GM12878 (cell line): ENCODE data around the gene MITF. TPM values are rescaled to one million over a fixed set of nuclear protein-coding genes. Genes with fewer than 3 reads are reported as not detected.

Experiments
- ATAC-seq: fragments of 200-7000 bp; cut with Tn5 transposase; 3 replicates; pipeline ENCODE4 v1.9.1; 2020; ENCODE audit warnings: mild to moderate bottlenecking, moderate library complexity
- BruUV-seq: library from RNA; stranded (reverse); fragments of 400-500 nt; replicated peaks from 2 replicates; lab custom pipeline; 2021; lab: Mats Ljungman, UMichigan
- CTCF ChIA-PET: fragments of 300-600 bp; sonication (Branson Sonifier 250); formaldehyde crosslinking; extraction: SDS; loops from one replicate; lab custom pipeline; 2021; ENCODE audit warnings: inconsistent platforms; lab: Yijun Ruan, JAX
- POLR2A ChIA-PET: fragments of 350-600 bp; formaldehyde crosslinking; extraction: SDS; loops from one replicate; lab custom pipeline; 2021; ENCODE audit warnings: inconsistent platforms; lab: Charles Lee
- RAD21 ChIA-PET: fragments of 300-600 bp; sonication (Branson Sonifier 250); formaldehyde crosslinking; loops from one replicate; lab custom pipeline; 2023; ENCODE audit warnings: antibody characterized with exemption; ENCODE audit not compliant: unreplicated experiment; lab: Charles Lee
- SMC1A ChIA-PET: fragments of 300-600 bp; sonication (Branson Sonifier 250); formaldehyde crosslinking; loops from one replicate; lab custom pipeline; 2023; ENCODE audit not compliant: unreplicated experiment, uncharacterized antibody; lab: Charles Lee
- DNase-seq: peaks from one replicate; pipeline ENCODE4 v3.0.0-alpha.2; 2011; ENCODE audit warnings: low read depth, low spot score
- FAIRE-seq: peaks from 3 replicates; lab custom pipeline; 2011; peaks lifted over from hg19 to GRCh38; lab: Jason Lieb, UNC
- H2AFZ ChIP-seq: 2 replicates; pipeline ENCODE4 v1.6.0; 2011; ENCODE audit warnings: low read depth, low read length, control low read depth; ENCODE audit not compliant: control insufficient read depth
- H3K27ac ChIP-seq: 2 replicates; pipeline ENCODE4 v1.5.1; 2011; ENCODE audit warnings: control low read depth; ENCODE audit not compliant: control insufficient read depth, insufficient read depth
- H3K27me3 ChIP-seq, 2 experiments: replicated peaks in 1 of 2; 2 replicates each; pipeline versions ENCODE4 v1.6.0 to v1.6.1; 2011; ENCODE audit warnings: low read length in 1 of 2; ENCODE audit not compliant: control insufficient read depth in 2 of 2, insufficient read depth in 2 of 2
- H3K36me3 ChIP-seq, 2 experiments: 2 replicates each; pipeline ENCODE4 v1.5.1; 2011; ENCODE audit warnings: low read length in 1 of 2; ENCODE audit not compliant: control insufficient read depth in 2 of 2, insufficient read depth in 2 of 2
- H3K4me1 ChIP-seq: 2 replicates; pipeline ENCODE4 v1.6.1; 2011; ENCODE audit warnings: mild to moderate bottlenecking, low read length, moderate library complexity, mixed read lengths; ENCODE audit not compliant: control insufficient read depth, insufficient read depth
- H3K4me2 ChIP-seq: 2 replicates; pipeline ENCODE4 v1.6.0; 2011; ENCODE audit warnings: control low read depth; ENCODE audit not compliant: control insufficient read depth, insufficient read depth
- H3K4me3 ChIP-seq: fragments of 200-600 bp; sonication (generic); 2 replicates; pipeline ENCODE4 v1.5.1; 2016
- H3K79me2 ChIP-seq: 2 replicates; pipeline ENCODE4 v1.6.0; 2011; ENCODE audit warnings: low read length; ENCODE audit not compliant: control insufficient read depth, insufficient read depth
- H3K9ac ChIP-seq: 2 replicates; pipeline ENCODE4 v1.8.0; 2011; ENCODE audit warnings: low read length, control low read depth, mixed read lengths; ENCODE audit not compliant: control insufficient read depth, insufficient read depth
- H3K9me3 ChIP-seq: replicated peaks from 3 replicates; pipeline ENCODE4 v1.5.1; 2011; ENCODE audit warnings: mild to moderate bottlenecking, low read length; ENCODE audit not compliant: control insufficient read depth, insufficient read depth
- H4K20me1 ChIP-seq: 2 replicates; pipeline ENCODE4 v1.6.0; 2011; ENCODE audit not compliant: control insufficient read depth, insufficient read depth
- IRF5 ChIP-seq: fragments of 450-650 bp; IDR thresholded peaks from 2 replicates; pipeline ENCODE4 v1.6.1; 2017; ENCODE audit warnings: borderline replicate concordance
- PAX8 ChIP-seq: fragments of 450-650 bp; IDR thresholded peaks from 2 replicates; pipeline ENCODE4 v1.6.1; 2017; ENCODE audit warnings: mild to moderate bottlenecking, moderate library complexity
- POLR2AphosphoS5 ChIP-seq: IDR thresholded peaks from 2 replicates; pipeline ENCODE4 v1.6.1; 2011; ENCODE audit warnings: mild to moderate bottlenecking, low read length, inconsistent platforms
- SMAD1 ChIP-seq: fragments of 450-650 bp; IDR thresholded peaks from 2 replicates; pipeline ENCODE4 v1.6.1; 2018; ENCODE audit warnings: mild to moderate bottlenecking, low read depth; ENCODE audit not compliant: partially characterized antibody
- SRF ChIP-seq, 2 experiments: IDR thresholded peaks; 2 replicates each; pipeline ENCODE4 v1.6.1; 2011; ENCODE audit warnings: low read depth in 2 of 2, low read length in 2 of 2, mild to moderate bottlenecking in 1 of 2, moderate library complexity in 1 of 2
- WGBS: methylation state at CpG from one replicate; pipeline ENCODE4 v1.1.6; 2016; ENCODE audit warnings: low lambda C conversion rate; ENCODE audit not compliant: insufficient replicate concordance, insufficient coverage; ENCODE audit errors: missing lambda C conversion rate; 5-methylcytosine and 5-hydroxymethylcytosine counted together
- in situ Hi-C: fragments of 300-500 bp; cut with MboI; formaldehyde crosslinking; loops from 9 replicates; pipeline ENCODE4 v1.14.3; 2018; ENCODE audit warnings: mixed read lengths
- intact Hi-C: fragments of 100-400 bp; cut with micrococcal nuclease; formaldehyde crosslinking; loops from one replicate; pipeline ENCODE4 v1.14.2; 2022; ENCODE audit not compliant: unreplicated experiment
- polyA plus RNA-seq, 11 experiments: library from polyadenylated mRNA; depleted of rRNA in 4 of 11; unstranded in 6 of 11; stranded (reverse) in 5 of 11; fragments of >200 nt; fragmentation: Nextera tagmentation in 4 of 11; fragmentation: Illumina TruSeq in 1 of 11; extraction: Ambion mirVana in 4 of 11; extraction: Trizol in 1 of 11; gene quantifications; 1 replicate in 1 of 11; 2 replicates in 10 of 11; pipeline versions ENCODE4 v1.2.1 to v1.2.3, GENCODE V29; 2011 to 2016; ENCODE audit warnings: inconsistent platforms in 2 of 11, missing spikeins in 2 of 11, low read depth in 1 of 11
- total RNA-seq, 4 experiments: library from RNA; depleted of rRNA in 3 of 4; stranded (reverse); fragments of >200 nt in 3 of 4; fragmentation: Illumina TruSeq in 1 of 4; extraction: Trizol in 1 of 4; gene quantifications; 2 replicates each; pipeline versions ENCODE4 v1.2.1 to v1.2.3, GENCODE V29; 2013 to 2021
- TF ChIP-seq, protein P1 (sequence below): IDR thresholded peaks from 2 replicates; pipeline ENCODE4 v1.6.1; 2012; ENCODE audit warnings: low read length, inconsistent platforms
- TF ChIP-seq, protein P2 (sequence below): fragments of 450-650 bp; IDR thresholded peaks from 2 replicates; pipeline ENCODE4 v1.6.1; 2018; ENCODE audit warnings: mild to moderate bottlenecking, low read depth, moderate library complexity; ENCODE audit not compliant: partially characterized antibody

The MITF gene
- total and polyA plus RNA-seq, 10 of the 15 experiments (the other 5 are each of a cell fraction or from before 2014, with no cell fraction given) = under 0.01 to 0.90 (median 0.06) TPM; not detected in 3

- no peaks in the 10 kb centered on the region for H3K9me3 ChIP-seq
- no peak for FAIRE-seq
- no peak overlapping the region for H2AFZ ChIP-seq
- no peak overlapping the region for H3K27ac ChIP-seq
- H3K27me3 ChIP-seq = peaks cover 1 to 5% of the 10 kb centered on the region in 2 experiments; a peak in 3 of 4 replicates
- TF ChIP-seq PAX8 (no peak), POLR2AphosphoS5 (no peak), IRF5 (no peak)
- TF ChIP-seq, protein P1, sequence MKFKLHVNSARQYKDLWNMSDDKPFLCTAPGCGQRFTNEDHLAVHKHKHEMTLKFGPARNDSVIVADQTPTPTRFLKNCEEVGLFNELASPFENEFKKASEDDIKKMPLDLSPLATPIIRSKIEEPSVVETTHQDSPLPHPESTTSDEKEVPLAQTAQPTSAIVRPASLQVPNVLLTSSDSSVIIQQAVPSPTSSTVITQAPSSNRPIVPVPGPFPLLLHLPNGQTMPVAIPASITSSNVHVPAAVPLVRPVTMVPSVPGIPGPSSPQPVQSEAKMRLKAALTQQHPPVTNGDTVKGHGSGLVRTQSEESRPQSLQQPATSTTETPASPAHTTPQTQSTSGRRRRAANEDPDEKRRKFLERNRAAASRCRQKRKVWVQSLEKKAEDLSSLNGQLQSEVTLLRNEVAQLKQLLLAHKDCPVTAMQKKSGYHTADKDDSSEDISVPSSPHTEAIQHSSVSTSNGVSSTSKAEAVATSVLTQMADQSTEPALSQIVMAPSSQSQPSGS = no peak
- no peak overlapping the region for H3K4me3 ChIP-seq
- no peak for ATAC-seq
- ChIA-PET POLR2A (no interaction called here), SMC1A (no interaction called here), RAD21 (no interaction called here), CTCF (no interaction called here)
- no peak overlapping the region for H3K9ac ChIP-seq
- DNase-seq = no peak
- in situ Hi-C loops = no loop called here
- no peaks in the 10 kb centered on the region for H3K36me3 ChIP-seq
- intact Hi-C loops = no loop called here
- no peaks in the 10 kb centered on the region for H3K4me1 ChIP-seq
- H3K79me2 ChIP-seq = no peaks in the 10 kb centered on the region
- H3K4me2 ChIP-seq = no peak overlapping the region
- H4K20me1 ChIP-seq = no peaks in the 10 kb centered on the region
- 25% methylated on average over 2 of the region's 2 CpGs for WGBS
- BruUV-seq = no TSS peak
These were observed 8.2 kb upstream of the MITF start for GRCh38 chr3:69731080-69731479.

DNA sequence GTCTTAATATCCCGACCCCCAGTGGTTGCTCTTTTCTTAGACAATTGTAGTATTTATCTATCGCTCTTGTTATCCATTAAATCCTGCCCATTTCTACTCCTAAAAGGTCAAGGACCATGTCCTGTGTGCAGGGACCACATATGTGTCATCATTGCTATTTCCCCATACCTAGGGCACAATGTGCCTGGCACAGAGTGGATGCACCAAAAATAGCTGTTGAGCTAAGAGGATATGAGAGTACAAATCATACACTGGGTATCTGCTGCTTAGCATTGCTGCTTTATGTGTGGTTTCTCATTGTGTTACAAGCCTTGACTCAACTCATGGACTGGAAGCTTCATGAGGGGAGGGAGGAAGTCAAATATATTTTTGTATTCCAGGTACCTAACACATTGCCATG, 3.4 kb upstream of the MITF start:
- ChIA-PET CTCF (no interaction called here), POLR2A (no interaction called here)
- 62% methylated on average over 2 of the region's 2 CpGs for WGBS
- DNase-seq = no peak
- Histone ChIP-seq H3K9me3 (no peaks in the 10 kb centered on the region), H2AFZ (no peak overlapping the region), H4K20me1 (no peaks in the 10 kb centered on the region), H3K27me3 (peaks cover 1 to 5% of the 10 kb centered on the region in 2 experiments), H3K36me3 (no peaks in the 10 kb centered on the region), H3K4me3 (no peak overlapping the region)
- ATAC-seq = no peak
- TF ChIP-seq, protein P2, sequence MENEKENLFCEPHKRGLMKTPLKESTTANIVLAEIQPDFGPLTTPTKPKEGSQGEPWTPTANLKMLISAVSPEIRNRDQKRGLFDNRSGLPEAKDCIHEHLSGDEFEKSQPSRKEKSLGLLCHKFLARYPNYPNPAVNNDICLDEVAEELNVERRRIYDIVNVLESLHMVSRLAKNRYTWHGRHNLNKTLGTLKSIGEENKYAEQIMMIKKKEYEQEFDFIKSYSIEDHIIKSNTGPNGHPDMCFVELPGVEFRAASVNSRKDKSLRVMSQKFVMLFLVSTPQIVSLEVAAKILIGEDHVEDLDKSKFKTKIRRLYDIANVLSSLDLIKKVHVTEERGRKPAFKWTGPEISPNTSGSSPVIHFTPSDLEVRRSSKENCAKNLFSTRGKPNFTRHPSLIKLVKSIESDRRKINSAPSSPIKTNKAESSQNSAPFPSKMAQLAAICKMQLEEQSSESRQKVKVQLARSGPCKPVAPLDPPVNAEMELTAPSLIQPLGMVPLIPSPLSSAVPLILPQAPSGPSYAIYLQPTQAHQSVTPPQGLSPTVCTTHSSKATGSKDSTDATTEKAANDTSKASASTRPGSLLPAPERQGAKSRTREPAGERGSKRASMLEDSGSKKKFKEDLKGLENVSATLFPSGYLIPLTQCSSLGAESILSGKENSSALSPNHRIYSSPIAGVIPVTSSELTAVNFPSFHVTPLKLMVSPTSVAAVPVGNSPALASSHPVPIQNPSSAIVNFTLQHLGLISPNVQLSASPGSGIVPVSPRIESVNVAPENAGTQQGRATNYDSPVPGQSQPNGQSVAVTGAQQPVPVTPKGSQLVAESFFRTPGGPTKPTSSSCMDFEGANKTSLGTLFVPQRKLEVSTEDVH = no peak
- TF ChIP-seq SMAD1 (no peak), SRF (IDR thresholded peaks at IDR 0.05; ENCODE audit: low read depth in 2 of 2, low read length in 2 of 2) (no peak)
- TF ChIP-seq, all 136 proteins: peak for 0
- intact Hi-C loops (no loop called here), in situ Hi-C loops (no loop called here)
- Histone ChIP-seq H3K79me2 (no peaks in the 10 kb centered on the region), H3K4me1 (no peaks in the 10 kb centered on the region), H3K4me2 (no peak overlapping the region), H3K27ac (no peak overlapping the region), H3K9ac (no peak overlapping the region)
- ChIA-PET SMC1A (interaction anchor here (0.7 kb wide), 1 partner anchor 635 kb away, joined by 3 read pairs; no protein-coding TSS in a partner anchor), RAD21 (no interaction called here)
- BruUV-seq = no TSS peak
- no peak for FAIRE-seq
